SK-N-DZ (cell line): ENCODE measurements around the gene UGT2A3.

Experiments
- DNase-seq: peaks from one replicate; pipeline ENCODE4 v3.0.0-alpha.2; 2015; ENCODE audit warnings: low spot score
- small RNA-seq, 2 experiments: library from RNA; depleted of rRNA; stranded (forward); fragments of <200 nt; gene quantifications; one replicate each; pipeline ENCODE3, GENCODE V24; 2014

UGT2A3 gene

DNA sequence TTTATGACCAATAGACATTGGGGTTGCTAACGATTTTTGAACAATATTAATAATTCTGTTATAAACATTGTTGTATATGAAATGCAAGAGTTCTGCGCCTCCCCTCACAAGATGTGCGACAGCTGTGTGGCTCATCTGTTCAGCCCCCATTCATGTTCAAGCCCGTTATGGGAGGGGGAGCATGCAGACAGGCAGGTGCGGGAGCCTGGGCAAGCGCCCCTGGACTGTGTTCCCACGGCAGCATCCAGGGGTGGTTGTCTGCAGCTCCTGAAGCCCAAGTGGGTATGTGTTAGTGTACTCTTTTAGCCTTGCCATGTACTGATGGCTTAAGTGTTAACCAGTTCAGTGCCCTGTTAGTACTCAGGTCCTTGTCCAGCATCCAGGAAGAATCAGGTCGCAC lies 34.6 kb downstream of the UGT2A3 start:
- DNase-seq = no peak

DNA sequence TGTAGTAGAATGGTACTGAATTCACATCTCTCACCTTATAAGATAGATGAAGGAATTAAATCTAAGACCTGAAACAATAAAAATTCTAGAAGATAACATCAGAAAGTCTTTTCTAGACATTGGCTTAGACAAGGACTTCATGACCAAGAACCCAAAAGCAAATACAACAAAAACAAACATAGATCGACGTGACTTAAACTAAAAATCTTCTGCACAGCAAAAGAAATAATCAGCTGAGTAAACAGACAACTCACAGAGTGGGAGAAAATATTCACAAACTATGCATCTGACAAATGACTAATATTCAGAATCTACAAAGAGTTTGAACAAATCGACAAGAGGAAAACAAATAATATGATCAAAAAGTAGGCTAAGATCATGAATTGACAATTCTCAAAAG lies 38.8 kb downstream of the UGT2A3 start:
- DNase-seq = no peak

DNA sequence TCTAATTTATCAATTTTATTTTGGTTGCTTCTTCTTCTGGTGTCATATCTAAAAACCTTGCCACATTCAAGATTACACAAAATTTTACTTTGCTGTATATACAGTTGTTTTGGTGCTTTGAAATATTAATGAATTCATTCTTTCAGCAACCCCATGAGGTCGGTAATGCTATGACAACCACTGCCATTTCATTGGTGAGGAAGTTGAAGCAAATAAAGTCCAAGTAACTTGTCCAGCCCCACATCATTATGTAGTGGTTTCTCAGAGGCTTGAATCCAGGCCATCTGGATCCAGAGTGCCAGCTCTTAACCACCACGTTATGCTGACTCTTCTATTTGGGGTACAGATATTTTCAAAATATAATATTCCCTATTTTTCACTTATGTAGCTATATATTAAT lies 42.2 kb downstream of the UGT2A3 start:
- DNase-seq = no peak

DNA sequence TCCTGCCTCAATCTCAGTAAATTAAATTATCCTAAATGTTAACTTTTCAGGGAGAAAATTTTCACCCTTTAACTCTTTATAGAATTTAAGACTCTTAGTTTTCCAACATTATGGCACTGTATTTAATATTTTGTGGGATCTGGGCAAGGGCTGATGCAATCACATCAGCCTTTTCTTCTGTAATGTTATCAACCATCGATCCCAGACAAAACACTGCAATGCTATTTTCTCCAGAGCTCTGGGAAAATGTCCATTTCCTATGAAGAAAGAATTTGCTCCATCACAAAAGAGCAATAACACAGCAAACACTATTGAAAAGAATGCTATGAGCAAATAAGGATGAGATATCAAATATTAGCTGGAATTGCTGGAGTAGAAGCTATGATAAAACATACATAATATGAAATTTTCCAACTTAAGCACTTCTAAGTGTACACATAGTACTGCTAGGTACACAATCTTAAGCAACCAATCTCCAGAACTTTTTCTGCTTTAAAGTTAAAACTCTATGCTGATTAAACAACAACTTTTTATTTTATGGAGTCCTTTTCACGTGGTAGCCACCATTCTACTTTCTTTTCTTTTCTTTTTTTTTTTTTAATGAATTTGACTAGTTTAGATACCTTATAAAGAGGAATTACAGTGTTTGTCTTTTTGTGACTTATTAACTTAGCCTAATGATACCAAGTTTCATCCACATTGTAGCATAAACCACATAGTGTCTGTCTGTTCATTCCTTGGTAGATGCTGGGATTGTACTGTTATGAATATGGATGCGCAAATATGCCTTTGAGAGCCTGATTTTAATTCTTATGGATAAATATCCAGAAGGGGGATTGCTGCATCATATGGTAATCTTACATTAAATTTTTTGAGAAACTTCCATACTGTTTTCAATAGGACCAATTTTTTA lies 43.6 kb downstream of the UGT2A3 start:
- DNase-seq = no peak

DNA sequence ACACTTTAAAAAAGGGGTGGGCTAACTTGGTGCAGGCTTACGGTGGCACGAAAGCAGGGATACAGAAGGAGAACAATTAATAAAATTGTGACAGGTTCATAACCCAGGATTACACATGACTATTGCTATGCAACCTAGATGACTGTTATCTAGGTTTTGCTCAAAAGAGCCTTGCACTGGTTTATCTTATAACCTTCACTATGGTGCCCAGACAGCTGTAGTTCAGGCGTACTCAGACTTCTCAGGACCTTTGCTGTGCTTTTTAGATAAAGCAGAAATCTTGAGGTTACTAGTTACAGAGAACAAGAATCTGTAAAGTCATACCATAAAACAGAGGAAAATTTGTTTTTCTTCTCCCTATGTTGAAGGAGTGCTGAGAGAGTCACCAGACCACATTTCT lies 44.4 kb downstream of the UGT2A3 start:
- no peak for DNase-seq

DNA sequence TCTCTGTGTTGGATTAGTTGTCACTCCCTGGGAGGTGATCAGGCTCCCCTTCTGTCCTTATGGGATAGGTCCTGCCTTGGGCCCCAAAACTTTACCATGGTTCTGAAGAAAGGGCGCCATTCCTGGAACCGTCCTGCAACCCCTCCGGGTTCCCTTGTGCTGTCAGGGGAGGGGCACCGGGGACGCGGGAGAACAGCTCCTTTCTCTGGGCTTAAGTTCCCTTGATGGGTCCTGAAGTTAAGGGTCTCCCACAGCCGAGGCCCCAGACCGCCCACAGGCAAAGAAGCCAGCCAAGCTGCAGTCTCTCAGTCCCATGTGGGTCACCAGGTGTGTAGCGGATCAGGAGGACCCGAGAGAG lies 44.8 kb downstream of the UGT2A3 start:
- no peak for DNase-seq

DNA sequence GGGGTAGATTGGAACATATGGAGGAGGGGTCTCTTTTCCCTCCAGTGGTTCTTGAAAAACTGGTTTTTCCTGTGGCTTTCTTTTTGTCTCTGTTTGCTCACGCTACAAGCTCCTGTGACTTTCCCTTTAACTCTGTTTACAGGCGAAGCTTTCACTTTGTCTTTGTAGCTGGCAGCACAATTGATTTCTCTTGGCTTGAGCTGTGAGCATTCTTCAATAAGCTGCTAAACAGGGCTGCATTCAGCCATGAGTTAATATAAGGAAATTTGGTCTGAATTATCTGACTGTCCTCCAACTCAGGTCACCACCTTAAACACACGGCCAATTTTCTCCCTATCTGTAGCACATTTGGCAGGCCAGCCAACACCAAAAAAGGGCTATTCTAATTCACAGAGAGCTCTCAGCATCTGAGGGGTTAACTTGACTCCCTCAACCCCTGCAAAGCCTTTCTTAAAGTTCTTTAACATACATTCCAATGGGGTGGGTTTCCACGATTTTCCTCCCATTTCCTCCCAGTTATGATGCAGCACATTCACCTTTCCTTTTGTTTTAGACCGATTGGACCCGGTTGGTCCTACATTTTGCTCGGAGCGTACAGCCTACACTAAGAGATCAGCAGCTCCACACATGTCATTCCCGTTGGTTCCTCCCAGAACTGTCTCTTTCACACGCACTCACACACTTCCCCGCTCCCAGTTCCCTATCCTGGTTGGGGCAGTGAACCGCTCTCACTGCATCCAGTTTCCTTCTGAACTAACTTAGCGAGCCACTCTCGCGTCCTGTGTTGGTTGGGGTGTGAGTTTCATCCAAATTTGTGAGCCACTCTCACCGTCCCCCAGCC lies 45.4 kb downstream of the UGT2A3 start:
- DNase-seq = no peak

DNA sequence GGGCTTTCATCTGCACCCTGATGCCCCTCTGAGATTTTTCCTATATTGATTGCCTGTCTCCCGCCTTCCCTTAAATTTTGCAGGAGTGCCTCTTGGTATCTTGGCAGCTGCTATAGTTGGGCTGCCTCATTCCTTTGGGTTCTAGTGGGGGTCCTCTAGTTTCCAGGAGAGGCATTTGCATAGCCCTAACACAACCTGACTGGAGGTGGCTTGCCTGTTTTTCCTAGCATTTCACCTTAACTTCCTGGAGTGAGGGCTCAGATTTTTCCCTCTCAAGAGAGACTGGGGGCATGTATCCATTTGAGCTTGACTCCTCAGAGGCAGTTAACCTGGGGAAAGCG lies 46.0 kb downstream of the UGT2A3 start:
- DNase-seq = no peak

DNA sequence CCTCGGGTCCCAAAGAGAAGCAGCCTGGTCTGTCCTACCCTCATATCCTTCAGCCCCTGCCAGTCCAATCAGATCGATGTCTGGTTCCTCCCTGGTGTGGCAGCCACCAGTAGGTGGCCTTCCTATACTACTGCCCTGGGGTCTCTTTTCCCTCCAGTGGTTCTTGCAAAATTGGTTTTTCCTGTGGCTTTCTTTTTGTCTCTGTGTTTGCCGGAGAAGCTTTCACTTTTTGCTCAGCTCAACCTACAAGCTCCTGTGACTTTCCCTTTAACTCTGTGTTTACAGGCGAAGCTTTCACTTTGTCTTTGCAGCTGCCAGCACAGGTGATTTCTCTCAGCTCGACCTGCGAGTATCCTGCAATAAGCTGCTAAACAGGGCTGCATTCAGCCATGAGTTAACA lies 46.8 kb downstream of the UGT2A3 start:
- no peak for DNase-seq

DNA sequence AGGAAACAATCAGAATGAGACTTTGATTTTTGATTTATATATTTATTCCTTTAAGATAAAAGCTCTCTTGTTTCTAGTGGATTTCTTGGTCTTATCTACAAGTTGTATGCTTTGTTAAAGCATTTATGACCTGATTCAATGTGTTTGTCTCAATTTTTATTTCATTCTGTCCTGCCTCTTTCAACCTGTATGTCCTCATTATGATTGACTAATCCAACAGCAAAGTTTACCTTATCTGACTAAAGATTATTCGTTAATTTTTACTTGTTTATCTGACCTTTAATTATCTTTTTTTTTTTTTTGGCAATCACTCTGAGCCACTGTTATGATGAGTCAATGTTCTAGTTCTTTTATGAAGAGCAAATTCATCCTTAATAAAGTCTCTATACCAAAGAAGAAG lies 54.9 kb downstream of the UGT2A3 start:
- no peak for DNase-seq

DNA sequence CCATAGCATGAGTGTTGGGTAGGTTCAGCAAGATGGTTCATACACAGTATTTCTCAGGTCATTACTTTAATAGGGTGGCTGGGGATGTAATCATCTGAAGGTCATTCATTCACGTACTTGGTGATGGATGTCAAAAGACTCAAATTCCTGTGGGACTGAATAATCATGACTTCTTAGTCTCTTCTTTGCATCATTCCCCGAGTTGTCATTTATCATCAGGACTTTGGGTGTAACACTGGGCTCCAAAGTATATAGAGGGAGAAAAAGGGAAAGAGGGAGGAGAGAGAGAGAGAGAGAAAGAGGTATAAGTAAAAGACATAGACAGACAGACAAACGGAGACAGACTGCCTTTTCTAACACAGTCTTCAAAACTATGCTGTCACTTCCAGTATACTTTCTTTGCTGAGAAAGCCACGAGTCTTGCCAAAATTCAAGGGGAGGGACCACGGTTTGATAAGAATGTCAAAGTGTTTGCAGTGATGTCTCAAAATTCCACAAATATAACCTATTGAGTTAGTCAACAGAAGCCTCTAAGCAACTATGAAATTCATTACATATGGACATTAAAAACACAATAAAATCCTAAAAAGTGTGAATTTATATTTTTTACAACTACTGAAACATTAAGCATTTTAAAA lies 55.9 kb downstream of the UGT2A3 start:
- no peak for DNase-seq

DNA sequence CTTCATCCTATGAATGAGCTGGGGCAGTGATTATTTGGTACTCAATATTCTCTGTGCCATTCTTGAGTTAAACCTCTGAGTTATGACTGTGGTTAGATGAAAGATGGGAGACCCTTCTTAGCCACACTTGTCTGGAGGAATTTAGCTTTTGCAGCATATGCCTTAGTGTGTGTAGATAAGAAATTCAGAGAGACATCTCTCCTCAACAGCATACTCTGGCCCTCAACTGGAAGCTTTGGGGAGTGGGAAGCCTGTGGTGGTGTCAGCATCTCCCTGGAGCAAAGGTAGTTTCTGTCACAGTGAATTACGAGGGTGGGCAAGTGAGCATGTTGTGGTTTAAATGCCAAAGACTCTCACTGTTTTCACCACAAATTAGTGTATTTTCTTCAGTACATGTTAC lies 58.7 kb downstream of the UGT2A3 start:
- DNase-seq = no peak

DNA sequence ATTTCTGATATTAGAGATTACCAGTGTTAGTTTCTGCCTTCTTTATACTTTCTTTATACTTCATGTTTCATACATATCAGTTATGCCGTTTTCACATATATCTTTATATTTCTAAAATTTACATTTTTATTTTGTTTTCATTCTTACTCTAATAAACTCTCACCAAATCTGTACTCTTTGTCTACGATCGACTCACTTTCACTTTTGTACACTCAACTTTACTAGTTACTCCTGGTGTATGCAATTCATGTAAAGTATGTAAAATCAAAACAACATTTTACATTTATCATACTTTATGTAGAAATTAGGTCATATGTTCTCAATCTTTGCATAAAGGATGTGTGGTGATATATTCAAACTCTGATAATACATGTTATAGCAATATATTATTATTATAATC lies 59.9 kb downstream of the UGT2A3 start:
- DNase-seq = no peak

DNA sequence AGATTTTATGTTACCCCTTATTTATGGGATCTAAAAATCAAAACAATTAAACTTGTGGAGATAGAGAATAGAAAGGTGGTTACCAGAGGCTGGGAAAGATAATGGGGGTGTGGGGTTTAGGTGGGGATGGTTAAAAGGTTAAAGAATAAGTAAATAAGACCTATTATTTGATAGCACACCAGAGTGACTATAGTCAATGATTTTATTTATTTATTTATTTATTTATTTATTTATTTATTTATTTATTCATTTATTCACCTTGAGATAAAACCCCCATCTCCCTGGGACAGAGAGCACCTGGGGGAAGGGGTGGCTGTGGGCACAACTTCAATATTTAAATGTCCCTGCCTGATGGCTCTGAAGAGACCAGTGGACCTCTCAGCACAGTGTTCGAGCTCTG lies 66.1 kb downstream of the UGT2A3 start:
- no peak for DNase-seq

DNA sequence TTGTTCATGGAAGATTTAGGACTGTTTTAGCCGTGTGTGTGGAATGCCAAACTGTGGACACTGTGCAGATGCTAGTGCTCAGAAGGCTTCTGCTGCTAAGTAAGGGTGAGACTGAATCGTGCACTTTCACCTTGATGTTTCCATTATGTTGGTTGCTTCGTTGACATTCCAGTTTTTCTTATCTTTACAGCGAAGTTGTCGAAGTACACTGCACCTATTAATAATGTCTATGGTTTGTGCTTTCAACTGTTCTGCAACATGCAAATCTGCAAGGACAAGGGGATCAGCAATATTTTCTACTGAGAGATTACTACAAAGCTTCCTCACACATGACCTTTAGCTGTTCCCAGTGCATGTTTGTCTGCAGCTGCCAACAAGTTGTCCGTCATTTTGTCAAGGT lies 67.7 kb downstream of the UGT2A3 start:
- DNase-seq = no peak

Small RNA genes within 50 kb of the gene (small RNA-seq; reads per million reads assigned to genes)
- gene AC021146.3 (0 reads per million in 2 experiments), gene AC021146.6 (0 reads per million in 2 experiments)
